Activated CD4-positive, CD25-positive, alpha-beta regulatory T cell (primary cell): ENCODE measurements around the gene NIPA2.

ENCODE experiments used
- DNase-seq, 4 experiments: peaks; one replicate each; lab custom pipeline; 2025; lab: John Stamatoyannopoulos, UW

Gene NIPA2

DNA sequence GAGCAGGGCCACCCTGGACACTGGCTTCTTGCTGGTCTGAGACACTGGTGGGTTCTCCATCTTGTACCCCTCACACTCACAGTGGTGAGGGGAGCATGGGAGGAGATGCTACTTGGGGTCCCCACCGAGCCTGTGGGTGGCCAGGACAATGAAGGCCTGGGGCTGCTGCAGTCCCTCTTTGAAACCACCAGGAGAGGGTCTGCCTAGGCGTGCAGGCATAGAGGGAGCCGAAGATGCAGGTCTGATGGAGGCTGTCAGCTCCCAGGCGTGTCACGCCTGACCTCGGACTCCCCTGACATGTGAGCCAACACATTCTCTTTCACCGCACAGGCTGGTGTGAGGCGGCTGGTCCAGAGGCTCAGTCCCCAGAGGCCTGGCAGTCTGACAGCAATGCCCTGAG, 39.1 kb downstream of the NIPA2 start:
- DNase-seq, result no peak

DNA sequence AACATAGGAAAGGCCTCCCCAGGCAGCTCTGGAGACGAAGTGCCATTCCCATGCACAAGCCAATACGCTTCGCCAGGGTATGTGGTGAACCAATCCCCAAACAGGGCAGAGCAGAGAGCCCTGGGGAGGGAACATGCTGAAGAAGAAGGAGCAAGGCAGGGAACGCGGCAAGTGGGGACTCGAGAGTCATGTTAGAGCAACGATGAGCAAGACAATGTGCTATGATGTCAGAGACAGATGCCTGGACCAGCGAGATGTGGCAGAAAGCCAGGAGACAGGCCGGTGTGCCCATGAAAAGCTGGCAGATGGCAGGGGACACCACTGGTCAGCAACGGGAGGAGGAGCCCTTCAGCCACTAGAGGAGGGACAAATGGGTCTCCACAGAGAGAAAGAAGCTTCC, 39.6 kb downstream of the NIPA2 start:
- DNase-seq, result no peak

DNA sequence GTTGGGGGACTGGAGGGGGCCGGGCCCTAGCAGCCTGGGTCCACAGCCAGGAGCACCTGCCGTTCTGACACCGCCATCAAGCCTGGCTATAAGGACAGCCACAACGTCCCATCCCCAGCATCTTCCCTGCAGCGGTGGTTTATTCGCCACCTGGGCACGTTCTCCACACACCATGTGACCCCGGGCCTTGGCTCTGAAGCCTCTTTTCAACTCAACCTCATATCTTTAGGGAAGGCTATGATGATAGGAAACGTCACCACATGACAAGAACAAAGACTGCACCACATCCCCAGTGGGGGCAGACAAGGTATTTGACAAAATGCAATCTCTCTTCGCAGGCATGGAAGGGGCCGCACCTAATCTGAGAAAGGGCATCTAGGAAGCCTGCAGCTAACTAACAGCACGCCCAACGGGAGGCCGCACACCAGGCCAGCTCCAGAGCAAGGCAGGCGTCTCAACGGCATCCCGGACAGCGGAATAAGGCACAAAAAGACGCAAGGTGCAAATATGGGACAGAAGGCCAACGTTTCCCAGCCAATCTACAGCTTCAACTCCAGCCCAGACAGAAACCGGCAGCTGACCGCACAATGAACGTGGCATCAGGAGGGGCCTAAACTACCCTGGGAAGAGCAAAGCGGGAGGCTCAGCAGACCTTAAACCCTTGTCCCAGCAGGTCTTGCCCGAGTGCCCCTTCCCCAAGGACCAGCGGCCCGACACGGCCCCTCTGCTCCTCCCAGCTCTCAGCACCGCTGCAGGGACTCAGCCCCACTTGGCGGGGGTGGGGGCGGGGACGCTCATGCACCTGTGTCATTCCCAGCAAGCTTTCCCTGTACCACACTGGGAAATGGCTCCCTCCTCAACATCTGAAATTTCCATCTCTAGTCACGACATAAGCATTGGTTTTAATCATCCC, 41.9 kb downstream of the NIPA2 start:
- no peak for DNase-seq

DNA sequence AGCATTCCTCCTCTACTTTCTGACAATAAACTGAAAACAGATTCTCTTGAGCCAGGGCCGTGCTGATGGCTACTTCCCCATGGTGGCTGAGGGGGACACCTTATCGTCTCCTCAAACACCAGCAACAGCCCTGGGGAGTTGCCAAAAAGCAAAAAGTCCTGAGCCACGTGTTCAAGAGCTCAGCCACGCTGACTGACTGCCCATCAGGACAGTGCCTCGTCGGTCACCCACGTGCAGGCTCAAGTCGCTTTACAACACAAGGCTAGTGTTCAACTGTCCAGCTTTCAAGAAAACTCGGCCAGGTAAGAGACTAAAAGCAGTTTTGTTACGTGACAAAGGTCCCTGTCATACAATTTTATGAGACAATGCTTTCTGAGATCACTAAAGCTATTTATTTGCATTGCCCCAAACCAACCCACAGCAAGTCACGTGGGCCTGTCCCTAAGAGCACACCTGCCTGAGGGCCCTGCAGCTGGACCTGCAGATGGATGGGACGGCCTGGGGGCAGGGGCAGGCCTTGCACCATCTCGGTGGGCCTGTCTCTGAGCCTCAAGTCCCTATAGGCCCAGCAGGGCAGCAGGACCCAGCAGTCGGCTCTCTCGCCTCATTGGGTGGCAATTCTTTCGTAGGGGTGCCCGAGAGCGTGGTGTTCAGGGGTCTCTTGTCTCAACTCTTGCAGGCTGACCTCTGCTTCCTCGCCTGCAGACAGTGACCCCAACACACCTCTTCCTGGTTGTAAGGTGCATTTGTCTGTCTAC, 42.7 kb downstream of the NIPA2 start:
- DNase-seq, result no peak

DNA sequence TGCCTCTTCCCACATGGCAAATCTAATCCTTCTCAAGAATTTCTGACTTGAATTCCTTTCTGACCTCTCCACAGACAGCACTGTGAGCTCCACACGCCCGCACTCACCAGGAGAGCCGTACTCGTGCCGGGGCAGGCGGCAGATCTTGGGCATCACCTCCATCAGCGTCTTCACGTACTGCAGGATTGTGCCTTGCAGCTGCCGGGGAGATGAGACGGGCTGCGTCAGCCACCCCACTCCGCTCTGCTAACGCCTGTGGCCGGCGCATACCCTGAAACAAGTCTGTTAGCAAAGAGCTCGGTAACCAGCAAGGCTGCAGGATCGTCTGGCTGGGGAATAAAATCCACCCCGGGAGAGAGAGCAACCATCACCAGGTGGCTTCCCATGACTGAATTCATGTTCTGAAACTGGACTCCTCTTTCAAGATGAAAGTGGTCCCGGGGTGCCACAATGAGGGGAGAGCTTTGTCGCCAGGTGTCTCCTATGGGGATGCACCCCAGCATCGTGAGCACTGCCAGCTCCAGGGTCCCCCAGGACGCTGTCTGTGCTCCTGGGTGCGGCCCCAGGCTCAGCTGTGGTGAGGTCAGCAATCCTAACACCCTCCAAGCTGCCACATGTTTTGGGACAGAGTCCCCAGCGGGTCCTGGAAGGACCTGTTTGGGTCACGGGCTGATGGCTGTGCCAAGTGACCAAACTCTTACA, 43.4 kb downstream of the NIPA2 start:
- no peak for DNase-seq

DNA sequence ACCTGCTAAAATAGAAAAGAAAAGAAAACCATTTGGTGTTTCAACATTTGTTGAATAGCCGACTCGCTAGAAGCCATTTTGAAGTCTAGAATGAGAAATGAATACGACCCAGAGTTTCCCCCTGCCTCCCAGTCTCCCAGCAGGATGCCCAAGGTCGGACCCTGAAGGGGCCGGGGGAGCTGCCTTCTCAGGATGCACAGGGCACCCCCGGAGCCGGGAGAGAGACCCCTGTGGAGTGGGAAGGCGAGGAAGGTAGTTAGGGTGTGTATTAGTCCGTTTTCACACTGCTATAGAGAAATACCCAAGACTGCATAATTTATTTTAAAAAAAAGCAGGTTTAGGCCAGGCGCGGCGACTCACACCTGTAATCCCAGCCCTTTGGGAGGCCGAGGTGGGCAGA, 44.7 kb downstream of the NIPA2 start:
- no peak for DNase-seq

DNA sequence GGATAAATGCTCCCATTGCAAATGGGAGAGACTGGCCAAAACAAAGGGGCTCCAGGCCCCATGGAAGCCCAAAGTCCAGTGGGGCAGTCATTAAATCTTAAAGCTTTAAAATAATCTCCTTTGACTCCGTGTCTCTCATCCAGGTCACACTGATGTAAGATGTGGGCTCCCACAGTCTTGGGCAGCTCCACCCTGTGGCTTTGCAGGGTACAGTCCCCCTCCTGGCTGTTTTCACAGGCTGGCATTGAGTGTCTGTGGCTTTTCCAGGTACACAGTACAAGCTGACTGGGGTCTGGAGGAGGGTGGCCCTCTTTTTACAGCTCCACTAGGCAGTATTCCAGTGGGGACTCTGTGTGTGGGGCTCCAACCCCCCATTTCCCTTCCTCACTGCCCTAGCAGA, 45.9 kb downstream of the NIPA2 start:
- DNase-seq, result no peak

DNA sequence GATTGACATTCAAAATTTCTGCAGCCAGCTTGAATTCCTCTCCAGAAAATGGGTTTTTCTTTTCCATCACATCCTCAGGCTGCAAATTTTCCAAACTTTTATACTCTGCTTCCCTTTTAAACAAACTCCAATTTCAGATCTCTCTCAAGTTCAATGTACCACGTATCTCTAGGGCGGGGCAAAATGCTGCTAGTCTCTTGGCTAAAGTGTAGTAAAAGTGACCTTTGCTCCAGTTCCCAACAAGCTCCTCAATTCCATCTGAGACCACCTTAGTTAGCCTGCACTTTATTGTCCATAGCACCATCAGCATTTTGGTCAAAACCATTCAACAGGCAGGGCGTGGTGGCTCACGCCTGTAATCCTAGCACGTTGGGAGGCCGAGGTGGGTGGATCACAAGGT, 46.7 kb downstream of the NIPA2 start:
- DNase-seq, result no peak

DNA sequence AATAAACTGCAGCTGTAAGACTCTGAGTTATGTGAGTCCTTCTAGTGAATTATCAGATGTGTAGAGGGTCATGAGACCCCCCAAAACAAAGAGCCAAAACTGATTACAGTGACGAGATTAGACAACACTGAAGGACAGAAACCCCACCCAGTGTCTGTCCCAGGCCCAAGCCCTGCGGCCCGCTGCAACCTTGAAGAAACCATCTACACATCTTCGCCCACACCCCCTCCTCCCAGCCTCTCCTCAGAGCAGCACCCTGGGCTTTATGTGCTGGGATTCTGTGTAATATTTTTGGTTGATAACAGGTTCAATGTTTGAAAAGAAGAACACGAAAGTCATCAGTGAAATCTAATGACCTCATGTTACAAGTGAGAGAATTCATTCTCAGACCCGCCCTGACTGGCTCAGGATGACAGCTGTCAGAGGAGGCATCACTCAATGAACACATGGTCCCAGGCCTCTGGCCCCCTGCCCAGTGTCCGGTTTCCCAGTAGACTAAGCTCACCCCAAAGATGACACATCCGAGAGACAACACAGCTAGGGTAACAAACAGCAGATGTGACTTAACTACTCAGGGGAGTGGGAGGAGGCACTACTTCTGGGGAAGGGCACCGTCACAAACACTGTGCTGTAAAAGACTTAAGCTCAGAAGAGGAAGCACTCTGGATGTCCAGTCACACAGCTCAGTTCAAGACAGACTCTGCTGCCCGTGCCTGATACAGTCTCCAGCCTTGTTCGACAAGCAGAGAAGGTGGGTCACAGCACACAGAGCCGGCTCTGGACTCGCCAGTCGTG, 48.9 kb downstream of the NIPA2 start:
- no peak for DNase-seq

DNA sequence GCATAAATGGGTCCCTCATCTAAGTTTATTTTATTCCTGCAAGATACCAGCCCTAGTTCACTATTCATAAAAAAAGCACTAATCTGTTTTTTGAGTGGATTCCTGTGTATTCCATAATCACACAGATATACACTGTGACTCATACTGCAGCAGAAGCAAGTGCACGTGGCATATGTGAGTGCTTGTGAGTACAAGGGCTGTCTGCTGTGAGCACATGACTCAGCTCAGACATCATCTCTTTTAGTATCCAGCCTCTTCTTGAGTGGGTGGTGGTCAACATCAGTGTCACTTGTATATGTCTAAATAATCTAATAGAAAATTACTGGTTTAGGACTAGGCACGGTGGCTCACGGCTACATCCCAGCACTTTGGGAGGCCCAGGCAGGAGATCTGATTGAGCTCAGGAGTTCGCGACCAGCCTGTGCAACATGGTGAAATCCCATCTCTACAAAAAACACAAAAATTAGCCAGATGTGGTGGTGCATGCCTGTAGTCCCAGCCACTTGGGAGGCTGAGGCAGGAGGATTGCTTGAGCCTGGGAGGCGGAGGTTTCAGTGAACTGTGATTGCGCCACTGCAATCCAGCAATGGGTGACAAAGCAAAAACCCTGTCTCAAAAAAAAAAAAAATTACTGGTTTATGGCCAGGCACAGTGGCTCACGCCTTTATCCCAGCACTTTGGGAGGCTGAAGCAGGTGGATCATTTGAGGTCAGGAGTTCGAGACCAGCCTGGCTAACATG, 49.8 kb downstream of the NIPA2 start:
- no peak for DNase-seq

DNA sequence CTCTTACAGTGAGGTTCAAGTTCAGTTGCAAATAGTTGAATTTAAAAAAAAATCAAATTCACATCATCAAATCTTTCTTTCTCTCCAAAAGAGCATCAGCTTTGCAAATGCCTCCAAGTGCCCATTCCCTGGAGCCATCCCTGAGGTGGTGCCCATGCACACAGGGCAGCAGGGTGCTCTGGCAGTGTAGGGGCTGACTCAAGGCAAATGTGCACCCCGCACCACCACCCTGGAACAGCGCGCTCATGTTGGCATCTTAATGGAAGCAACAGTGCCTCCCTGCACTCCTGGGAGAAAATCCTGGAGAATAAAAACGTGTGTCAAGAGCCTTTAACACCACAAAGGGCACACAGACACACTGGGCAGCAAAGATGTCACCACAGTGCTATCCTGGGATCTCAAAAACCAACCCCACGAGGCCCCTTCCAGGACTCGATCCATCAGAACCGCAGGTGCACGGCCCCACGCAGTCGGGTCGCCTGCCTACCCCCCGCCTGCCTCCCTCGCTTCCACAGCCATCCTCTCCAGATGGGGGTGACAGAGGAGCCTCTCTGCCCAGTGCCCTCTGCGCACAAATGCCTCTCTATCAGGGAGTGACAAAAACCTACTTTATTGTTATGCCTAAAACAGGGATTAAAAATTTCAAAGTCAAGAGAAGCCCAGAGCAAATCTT, 50.8 kb downstream of the NIPA2 start:
- DNase-seq, result no peak

DNA sequence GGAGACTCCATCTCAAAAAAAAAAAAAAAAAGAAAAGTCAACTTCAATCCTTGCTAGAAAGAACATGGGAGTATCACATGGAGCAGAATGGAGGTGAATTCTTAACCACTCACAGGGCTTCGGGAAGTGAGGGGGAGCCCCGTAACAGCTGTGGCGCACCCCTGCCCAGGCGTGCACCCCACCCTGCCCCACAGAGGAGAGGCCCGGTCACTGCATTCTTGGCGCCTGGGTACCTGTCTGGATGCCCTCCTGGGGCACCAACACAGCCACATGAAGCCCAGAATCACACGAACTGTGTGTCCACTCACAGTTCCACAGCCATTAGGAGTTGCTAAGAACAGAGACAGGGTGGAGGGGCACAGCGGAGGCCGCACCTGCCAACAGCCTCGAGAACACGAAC, 51.8 kb downstream of the NIPA2 start:
- no peak for DNase-seq

DNA sequence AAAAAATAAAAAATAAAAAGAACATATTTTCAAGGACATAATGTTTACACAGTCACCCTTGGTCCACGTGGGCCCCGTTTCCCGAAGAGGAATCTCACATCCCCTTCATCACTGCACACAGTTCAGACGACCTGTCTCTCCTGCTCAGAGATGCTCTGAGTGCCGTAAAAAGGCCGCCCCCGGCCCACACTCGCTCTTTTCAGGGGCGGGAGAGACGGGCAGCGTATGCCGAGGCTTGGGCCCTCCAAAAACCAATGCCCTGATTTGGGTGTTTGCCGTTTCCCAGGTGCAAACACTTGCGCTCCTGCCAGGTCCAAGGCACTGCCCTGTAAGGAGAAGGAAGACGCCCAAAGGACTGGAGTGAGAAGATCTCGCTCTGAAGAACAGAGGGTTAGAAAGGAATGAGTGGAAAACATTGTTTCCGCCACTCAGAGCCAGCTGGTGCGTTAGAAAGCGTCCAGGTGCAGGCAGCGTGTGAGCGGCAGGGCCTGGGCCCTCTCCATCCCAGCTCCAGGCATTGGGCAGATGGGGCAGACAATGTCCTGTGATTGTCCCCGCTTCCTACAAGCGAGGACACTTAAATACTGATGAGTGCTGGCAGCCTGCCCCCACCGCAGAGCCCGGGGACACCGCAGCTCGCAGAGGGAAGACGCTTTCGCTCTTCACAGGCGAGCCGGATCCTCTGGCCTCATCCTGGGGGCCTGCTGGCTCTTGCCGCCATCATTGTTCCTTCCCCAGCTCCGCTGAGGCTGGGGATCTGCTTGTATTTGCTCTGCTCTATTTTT, 53.2 kb downstream of the NIPA2 start:
- DNase-seq, result no peak

DNA sequence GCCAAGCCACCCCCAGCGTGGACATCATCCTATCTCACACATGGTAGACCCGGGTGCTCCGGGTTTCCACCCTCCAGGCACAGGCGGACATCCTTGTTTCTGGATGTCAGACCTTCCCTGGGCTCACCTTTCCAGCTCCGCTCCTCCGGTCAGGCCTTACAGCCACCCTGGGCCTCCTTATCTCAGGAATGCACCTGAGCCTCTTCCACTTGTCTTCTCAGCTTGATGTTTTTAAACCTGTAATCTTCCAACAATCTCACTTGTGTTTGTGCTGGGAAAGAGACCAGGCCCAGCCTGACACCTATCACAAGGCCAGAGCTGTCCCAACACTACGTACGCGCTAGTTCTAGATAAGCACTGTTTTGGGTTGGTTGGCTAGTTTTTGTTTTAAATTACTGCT, 53.9 kb downstream of the NIPA2 start:
- DNase-seq, result no peak

DNA sequence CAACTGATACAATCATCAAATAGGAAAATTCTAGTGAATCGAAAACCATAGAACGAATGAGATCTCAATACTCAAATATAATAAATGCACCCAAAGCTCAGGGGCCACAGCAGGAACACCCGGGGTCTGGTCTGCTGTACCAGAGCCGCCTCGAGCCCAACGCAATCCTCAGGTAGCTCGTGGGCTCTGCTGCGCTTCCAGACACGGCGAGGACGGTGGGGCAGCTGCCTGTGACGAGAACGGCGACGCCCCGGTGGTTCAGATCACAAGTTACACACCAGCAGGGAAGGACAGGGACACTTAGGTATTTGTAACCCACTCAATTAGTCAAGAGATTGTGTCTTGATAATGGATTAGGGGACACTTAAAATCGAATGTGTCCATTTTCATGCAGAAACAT, 54.6 kb downstream of the NIPA2 start:
- DNase-seq, result no peak

DNA sequence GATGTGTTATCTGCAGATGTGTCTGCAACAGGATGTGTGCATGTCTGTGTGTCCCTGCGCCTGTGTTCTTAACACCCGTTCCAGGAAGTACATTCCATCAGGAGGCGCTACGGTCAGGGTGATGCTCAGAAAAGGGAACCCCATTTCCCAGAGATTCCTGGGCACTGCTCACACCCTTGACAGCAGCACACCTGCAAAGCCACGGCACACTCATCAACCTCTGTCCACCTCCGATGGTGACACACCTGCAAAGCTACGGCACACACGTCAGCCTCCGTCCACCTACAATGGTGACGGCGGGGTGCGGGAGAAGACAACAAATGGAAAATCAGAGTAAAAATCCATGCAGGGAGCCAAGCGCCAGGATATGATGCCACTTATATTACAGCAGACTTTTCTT, 55.4 kb downstream of the NIPA2 start:
- no peak for DNase-seq

DNA sequence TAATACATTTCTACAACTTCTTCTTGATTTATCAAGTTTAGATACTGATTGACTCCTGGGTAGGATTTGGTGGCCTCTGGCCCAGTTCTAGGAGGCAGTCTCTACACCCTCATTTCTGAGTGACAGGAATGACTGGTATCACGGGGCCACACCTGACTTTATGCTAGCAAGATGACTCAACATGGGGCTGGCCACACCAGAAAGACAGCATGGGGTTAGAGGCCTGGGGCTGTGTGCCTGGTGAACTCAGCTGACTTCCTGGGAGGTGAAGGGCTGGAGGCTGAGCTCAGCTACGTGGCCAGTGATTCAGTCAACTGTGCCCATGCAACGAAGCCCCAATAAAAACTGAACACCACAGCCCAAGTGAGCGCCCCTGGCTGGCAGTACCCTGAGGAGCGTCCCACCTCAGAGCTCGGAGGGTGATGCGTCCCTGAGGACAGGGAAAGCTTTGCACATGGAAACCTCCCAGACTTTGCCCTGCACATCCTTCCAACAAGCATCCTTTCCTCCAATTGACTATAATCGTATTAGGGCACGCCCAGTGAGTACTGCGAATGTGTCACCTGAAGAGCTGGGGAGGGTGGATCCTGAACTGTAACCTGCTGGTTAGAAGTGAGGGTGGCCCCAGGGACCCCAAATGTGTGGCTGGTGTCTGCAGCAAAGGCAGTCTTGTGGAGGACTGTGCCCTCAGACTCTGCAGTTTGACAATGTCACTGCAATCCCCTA, 57.2 kb downstream of the NIPA2 start:
- no peak for DNase-seq

DNA sequence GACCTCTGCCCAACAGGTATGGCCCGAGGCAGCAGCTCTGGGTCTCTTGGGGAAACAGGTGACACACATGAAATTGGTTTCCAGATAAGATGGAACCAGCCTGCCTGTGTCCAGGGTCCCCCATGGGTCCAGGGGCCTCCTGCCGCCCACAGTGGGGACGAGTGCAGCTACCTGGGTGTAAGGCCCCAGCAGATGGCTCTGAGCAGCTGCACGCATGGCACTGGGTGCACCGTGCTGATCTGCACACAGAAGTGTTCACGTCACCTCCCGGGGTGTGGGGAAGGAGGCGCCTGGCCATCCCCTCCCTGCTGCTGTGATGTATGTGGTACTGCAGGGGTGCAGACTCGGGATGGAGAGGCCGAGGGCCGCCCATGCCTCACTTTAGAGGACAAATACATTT, 63.6 kb downstream of the NIPA2 start:
- no peak for DNase-seq

DNA sequence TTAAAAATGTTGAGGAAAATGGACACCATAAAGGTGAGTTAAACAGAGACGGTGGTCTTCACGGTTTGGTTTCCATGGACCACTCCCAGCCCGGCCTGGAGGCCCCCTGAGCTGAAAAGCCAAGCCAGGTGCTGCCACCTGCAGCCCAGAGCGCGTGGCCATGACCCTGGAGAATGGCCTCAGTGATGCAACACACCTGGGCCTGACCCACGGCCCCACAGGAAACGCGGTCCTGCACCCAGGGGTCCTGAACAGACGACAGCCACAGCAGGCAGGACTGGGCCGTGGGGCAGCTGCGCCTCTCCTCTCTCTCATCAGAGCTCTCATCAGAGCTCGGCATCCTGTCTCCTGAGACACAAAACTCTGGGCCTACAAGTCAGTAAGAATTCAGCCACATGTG, 64.1 kb downstream of the NIPA2 start:
- no peak for DNase-seq
